GM10248 (cell line): ENCODE measurements around the gene PDK3.

Experiments
- CTCF ChIA-PET: fragments of 300-600 bp; sonication (Branson Sonifier 250); formaldehyde crosslinking; extraction: SDS; loops from one replicate; lab custom pipeline; 2021; ENCODE audit warnings: antibody characterized with exemption; lab: Yijun Ruan, JAX
- POLR2A ChIA-PET: fragments of 350-650 bp; sonication (Branson Sonifier 250); formaldehyde crosslinking; extraction: SDS; loops from one replicate; lab custom pipeline; 2020; ENCODE audit warnings: antibody characterized with exemption; lab: Yijun Ruan, JAX
- DNase-seq: peaks from one replicate; pipeline ENCODE4 v3.0.0; 2012; ENCODE audit errors: extremely low spot score
- TF ChIP-seq, protein P1 (sequence below): IDR thresholded peaks from 2 replicates; pipeline ENCODE4 v1.5.1; 2012; ENCODE audit warnings: mild to moderate bottlenecking, low read depth; ENCODE audit errors: extremely low read depth, missing control alignments, control extremely low read depth

The PDK3 gene

GRCh38 chrX:24426921-24427746 lies 38.0 kb upstream of the PDK3 start:
- TF ChIP-seq, protein P1, sequence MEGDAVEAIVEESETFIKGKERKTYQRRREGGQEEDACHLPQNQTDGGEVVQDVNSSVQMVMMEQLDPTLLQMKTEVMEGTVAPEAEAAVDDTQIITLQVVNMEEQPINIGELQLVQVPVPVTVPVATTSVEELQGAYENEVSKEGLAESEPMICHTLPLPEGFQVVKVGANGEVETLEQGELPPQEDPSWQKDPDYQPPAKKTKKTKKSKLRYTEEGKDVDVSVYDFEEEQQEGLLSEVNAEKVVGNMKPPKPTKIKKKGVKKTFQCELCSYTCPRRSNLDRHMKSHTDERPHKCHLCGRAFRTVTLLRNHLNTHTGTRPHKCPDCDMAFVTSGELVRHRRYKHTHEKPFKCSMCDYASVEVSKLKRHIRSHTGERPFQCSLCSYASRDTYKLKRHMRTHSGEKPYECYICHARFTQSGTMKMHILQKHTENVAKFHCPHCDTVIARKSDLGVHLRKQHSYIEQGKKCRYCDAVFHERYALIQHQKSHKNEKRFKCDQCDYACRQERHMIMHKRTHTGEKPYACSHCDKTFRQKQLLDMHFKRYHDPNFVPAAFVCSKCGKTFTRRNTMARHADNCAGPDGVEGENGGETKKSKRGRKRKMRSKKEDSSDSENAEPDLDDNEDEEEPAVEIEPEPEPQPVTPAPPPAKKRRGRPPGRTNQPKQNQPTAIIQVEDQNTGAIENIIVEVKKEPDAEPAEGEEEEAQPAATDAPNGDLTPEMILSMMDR: no peak
- no peak for DNase-seq
- CTCF ChIA-PET: interaction anchor here (1.0 kb wide), 1 partner anchor 10 kb away, joined by 3 read pairs; no protein-coding TSS in a partner anchor
- POLR2A ChIA-PET: no interaction called here

DNA sequence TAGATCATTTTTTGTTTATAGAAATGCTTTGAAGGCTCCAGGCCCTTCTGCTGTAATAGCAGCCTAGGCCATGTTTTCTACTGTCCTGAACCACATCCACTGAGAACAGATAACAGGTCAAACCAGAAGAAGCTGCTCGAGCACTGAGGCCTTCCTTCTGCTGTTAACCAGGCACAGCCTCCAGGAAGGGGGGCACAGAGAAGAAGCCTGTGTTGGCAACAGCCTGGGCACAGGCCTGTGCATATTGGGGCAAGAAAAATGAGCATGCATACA lies 37.4 kb upstream of the PDK3 start:
- POLR2A ChIA-PET: no interaction called here
- CTCF ChIA-PET: interaction anchor here (1.0 kb wide), 1 partner anchor 10 kb away, joined by 3 read pairs; no protein-coding TSS in a partner anchor
- DNase-seq: no peak
- TF ChIP-seq, protein P1: no peak

GRCh38 chrX:24428516-24428915 lies 36.6 kb upstream of the PDK3 start:
- POLR2A ChIA-PET: no interaction called here
- DNase-seq: no peak
- TF ChIP-seq, protein P1: no peak
- CTCF ChIA-PET: interaction anchor here (1.0 kb wide), 1 partner anchor 11 kb away, joined by 3 read pairs; no protein-coding TSS in a partner anchor

DNA sequence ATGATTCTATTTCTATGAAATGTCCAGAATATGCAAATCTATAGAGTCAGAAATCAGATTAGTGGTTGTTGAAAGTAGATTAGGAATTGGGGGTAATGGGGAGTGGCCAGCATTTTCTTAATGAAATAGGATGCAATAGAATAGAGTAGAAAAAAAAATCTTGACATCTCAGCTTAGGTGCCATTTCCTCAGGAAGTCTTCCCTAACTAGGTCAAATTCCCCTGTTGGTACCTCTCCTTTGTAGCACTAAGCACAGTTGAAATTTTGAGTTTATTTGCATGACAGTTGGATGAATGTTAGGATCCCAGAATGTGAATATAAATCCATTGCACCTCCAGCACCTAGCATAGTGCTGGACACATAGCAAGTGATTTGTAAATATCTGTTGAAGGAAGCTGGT lies 30.0 kb upstream of the PDK3 start:
- TF ChIP-seq, protein P1: no peak
- ChIA-PET CTCF (no interaction called here), POLR2A (no interaction called here)
- no peak for DNase-seq

GRCh38 chrX:24443918-24444317 lies 21.2 kb upstream of the PDK3 start:
- ChIA-PET CTCF (no interaction called here), POLR2A (no interaction called here)
- TF ChIP-seq, protein P1: no peak
- no peak for DNase-seq

- DNase-seq: no peak
- ChIA-PET POLR2A (no interaction called here), CTCF (no interaction called here)
- TF ChIP-seq, protein P1: no peak
Observed at GRCh38 chrX:24444645-24445044, 20.4 kb upstream of the PDK3 start.
